Liver (tissue), 9 donors: ENCODE data around the gene SLC41A1. TPM values are rescaled to one million over a fixed set of nuclear protein-coding genes. Genes with fewer than 3 reads are reported as not detected.

ENCODE experiments used
- DNase-seq: peaks from one replicate; pipeline ENCODE4 v3.0.0-alpha.2; 2017; ENCODE audit warnings: low spot score
- H3K27ac ChIP-seq, 2 donors: one replicate each; pipeline ENCODE4 v1.7.0; 2013; ENCODE audit warnings: inconsistent platforms in 2 of 2, low read length in 2 of 2, control low read depth in 1 of 2, low read depth in 1 of 2, mild to moderate bottlenecking in 1 of 2
- H3K27me3 ChIP-seq, 4 donors: one replicate each; pipeline versions ENCODE4 v1.6.1 to v1.7.0; 2013; ENCODE audit warnings: low read length in 3 of 4, inconsistent platforms in 1 of 4, mild to moderate bottlenecking in 1 of 4, moderate library complexity in 1 of 4; ENCODE audit not compliant: control insufficient read depth in 4 of 4, insufficient read depth in 4 of 4
- H3K36me3 ChIP-seq, 4 donors: one replicate each; pipeline versions ENCODE4 v1.6.1 to v1.7.0; 2013; ENCODE audit warnings: low read length in 3 of 4, mild to moderate bottlenecking in 3 of 4, low read depth in 1 of 4, moderate library complexity in 1 of 4; ENCODE audit not compliant: control insufficient read depth in 4 of 4, insufficient read depth in 3 of 4
- H3K4me1 ChIP-seq, 4 donors: one replicate each; pipeline versions ENCODE4 v1.6.1 to v1.7.0; 2013; ENCODE audit warnings: low read length in 3 of 4, mild to moderate bottlenecking in 3 of 4, moderate library complexity in 1 of 4; ENCODE audit not compliant: control insufficient read depth in 4 of 4, insufficient read depth in 4 of 4
- H3K4me3 ChIP-seq, 3 donors: one replicate each; pipeline versions ENCODE4 v1.6.1 to v1.7.0; 2013; ENCODE audit warnings: low read length in 3 of 3, control low read depth in 1 of 3, low read depth in 1 of 3, mild to moderate bottlenecking in 1 of 3
- H3K9ac ChIP-seq, 2 donors: one replicate each; pipeline ENCODE4 v1.7.0; 2013; ENCODE audit warnings: low read length in 2 of 2, mild to moderate bottlenecking in 2 of 2, moderate library complexity in 2 of 2, control low read depth in 1 of 2, low read depth in 1 of 2
- H3K9me3 ChIP-seq, 4 donors: one replicate each; pipeline versions ENCODE4 v1.6.1 to v1.7.0; 2013; ENCODE audit warnings: low read length in 3 of 4; ENCODE audit not compliant: control insufficient read depth in 4 of 4
- ATF3 ChIP-seq: IDR thresholded peaks from 2 replicates; pipeline ENCODE4 v1.6.1; 2016; ENCODE audit warnings: antibody characterized with exemption
- CTCF ChIP-seq: fragments of 150-350 bp; IDR thresholded peaks from 2 replicates; pipeline ENCODE4 v1.5.1; 2017; ENCODE audit warnings: improper control_type of control experiment, low read depth, low read length; ENCODE audit not compliant: missing input control
- EGR1 ChIP-seq, 2 donors: IDR thresholded peaks; 2 replicates each; pipeline ENCODE4 v1.6.1; 2016 to 2018; ENCODE audit warnings: antibody characterized with exemption in 2 of 2, low read depth in 2 of 2
- FOXA1 ChIP-seq: IDR thresholded peaks from 2 replicates; pipeline ENCODE4 v1.6.1; 2016; ENCODE audit warnings: antibody characterized with exemption
- FOXA2 ChIP-seq: IDR thresholded peaks from 2 replicates; pipeline ENCODE4 v1.6.1; 2016; ENCODE audit warnings: antibody characterized with exemption
- GABPA ChIP-seq, 2 donors: IDR thresholded peaks in 1 of 2; conservative IDR thresholded peaks in 1 of 2; 2 replicates each; pipeline ENCODE4 v1.6.1; 2016; ENCODE audit warnings: antibody characterized with exemption in 2 of 2, mild to moderate bottlenecking in 1 of 2, moderate library complexity in 1 of 2
- HNF4A ChIP-seq, 2 donors: conservative IDR thresholded peaks; 2 replicates each; pipeline ENCODE4 v1.6.1; 2016; ENCODE audit warnings: antibody characterized with exemption in 2 of 2, mild to moderate bottlenecking in 2 of 2
- HNF4G ChIP-seq: IDR thresholded peaks from 2 replicates; pipeline ENCODE4 v1.6.1; 2016; ENCODE audit warnings: antibody characterized with exemption
- JUND ChIP-seq, 2 donors: IDR thresholded peaks; 2 replicates each; pipeline ENCODE4 v1.6.1; 2016; ENCODE audit warnings: antibody characterized with exemption in 2 of 2
- MAX ChIP-seq: IDR thresholded peaks from 2 replicates; pipeline ENCODE4 v1.6.1; 2016; ENCODE audit warnings: antibody characterized with exemption
- NR2F2 ChIP-seq: IDR thresholded peaks from 2 replicates; pipeline ENCODE4 v1.6.1; 2016; ENCODE audit warnings: antibody characterized with exemption
- RAD21 ChIP-seq, 2 donors: IDR thresholded peaks; 2 replicates each; pipeline ENCODE4 v1.6.1; 2016; ENCODE audit warnings: antibody characterized with exemption in 2 of 2, mild to moderate bottlenecking in 2 of 2
- REST ChIP-seq: IDR thresholded peaks from 2 replicates; pipeline ENCODE4 v1.6.1; 2016; ENCODE audit warnings: antibody characterized with exemption, mild to moderate bottlenecking
- RXRA ChIP-seq, 2 donors: IDR thresholded peaks; 2 replicates each; pipeline ENCODE4 v1.6.1; 2017 to 2018; ENCODE audit warnings: antibody characterized with exemption in 2 of 2, mild to moderate bottlenecking in 1 of 2
- SP1 ChIP-seq: IDR thresholded peaks from 2 replicates; pipeline ENCODE4 v1.6.1; 2018; ENCODE audit warnings: antibody characterized with exemption, mild to moderate bottlenecking
- TAF1 ChIP-seq: conservative IDR thresholded peaks from 2 replicates; pipeline ENCODE4 v1.6.1; 2016; ENCODE audit warnings: antibody characterized with exemption, mild to moderate bottlenecking
- YY1 ChIP-seq: IDR thresholded peaks from 2 replicates; pipeline ENCODE4 v1.6.1; 2016; ENCODE audit warnings: antibody characterized with exemption, mild to moderate bottlenecking
- ZBTB33 ChIP-seq: IDR thresholded peaks from 2 replicates; pipeline ENCODE4 v1.6.1; 2016; ENCODE audit warnings: antibody characterized with exemption
- WGBS: extraction: QIAGEN DNeasy Blood & Tissue Kit; methylation state at CpG from one replicate; pipeline ENCODE4 v1.1.7; 2013; 5-methylcytosine and 5-hydroxymethylcytosine counted together
- polyA plus RNA-seq, 2 donors: library from polyadenylated mRNA; stranded (reverse) in 1 of 2; unstranded in 1 of 2; fragments of 200-250 nt in 1 of 2; fragments of >200 nt in 1 of 2; fragmentation: Nextera tagmentation in 1 of 2; extraction: Ambion mirVana in 1 of 2; gene quantifications; one replicate each; pipeline versions ENCODE4 v1.2.1 to v1.2.3, GENCODE V29; 2013 to 2015
- total RNA-seq, 2 donors: library from RNA; depleted of rRNA; stranded (reverse); fragments of >200 nt; gene quantifications; one replicate each; pipeline ENCODE4 v1.2.3, GENCODE V29; 2014
- donor health status: healthy.
- donor health status: healthy.
- donor health status: healthy.
- donor health status: healthy.
- donor health status: healthy.

The SLC41A1 gene
- total and polyA plus RNA-seq, 4 donors, result 2.6 to 9.1 (median 4.1) TPM

GRCh38 chr1:205746757-205747412, 66.1 kb downstream of the SLC41A1 start:
- Histone ChIP-seq H3K4me1 (peaks cover 16 to 35% (median 28%) of the 10 kb centered on the region in 4 donors), H3K27me3 (no peaks in the 10 kb centered on the region), H3K4me3 (peak overlapping the region in 1 of 3 donors; percentile 21), H3K9me3 (no peaks in the 10 kb centered on the region), H3K27ac (peak overlapping the region; percentile 1 to 32), H3K36me3 (no peaks in the 10 kb centered on the region), H3K9ac (peak overlapping the region in 1 of 2 donors; percentile 21)
- TF ChIP-seq RXRA (IDR thresholded peaks at IDR 0.05) (no peak), RAD21 (IDR thresholded peaks at IDR 0.05) (peak in 1 of 2 donors; percentile 3)
- no peak for DNase-seq
- 31% methylated on average over 5 of the region's 5 CpGs for WGBS

- Histone ChIP-seq H3K4me3 (no peak overlapping the region), H3K27ac (peak overlapping the region in 1 of 2 donors; percentile 40), H3K36me3 (no peaks in the 10 kb centered on the region), H3K4me1 (peaks cover 14 to 46% (median 33%) of the 10 kb centered on the region in 4 donors), H3K9ac (no peak overlapping the region), H3K9me3 (no peaks in the 10 kb centered on the region), H3K27me3 (no peaks in the 10 kb centered on the region)
- TF ChIP-seq MAX (no peak), RXRA (IDR thresholded peaks at IDR 0.05) (no peak), HNF4G (no peak), JUND (IDR thresholded peaks at IDR 0.05) (no peak), NR2F2 (no peak), FOXA1 (no peak), SP1 (no peak), RAD21 (IDR thresholded peaks at IDR 0.05) (no peak), GABPA (IDR thresholded peaks at IDR 0.05 in 1 of 2, conservative IDR thresholded peaks at IDR 0.05 in 1 of 2) (no peak), EGR1 (IDR thresholded peaks at IDR 0.05; ENCODE audit: low read depth in 2 of 2) (no peak), ATF3 (no peak), CTCF (no peak), HNF4A (conservative IDR thresholded peaks at IDR 0.05) (no peak), REST (no peak), FOXA2 (no peak), YY1 (no peak), ZBTB33 (no peak), TAF1 (no peak)
- DNase-seq, result no peak
- WGBS, result 90% methylated on average over 8 of the region's 8 CpGs
These were observed 68.6 kb downstream of the SLC41A1 start for GRCh38 chr1:205744403-205744802.
